HG03095 (cell line): ENCODE measurements around the gene MYO3A.
"Not testable (repeated sequence)": the region's sequence is repeated elsewhere in the genome, so short reads cannot be mapped to it uniquely, and the experiment has no call there.

Experiments used
- ATAC-seq: cut with Tn5 transposase; IDR thresholded peaks from one replicate; pipeline ENCODE4 v1.9.1; 2021; ENCODE audit warnings: moderate library complexity; ENCODE audit not compliant: unreplicated experiment

The MYO3A gene

DNA sequence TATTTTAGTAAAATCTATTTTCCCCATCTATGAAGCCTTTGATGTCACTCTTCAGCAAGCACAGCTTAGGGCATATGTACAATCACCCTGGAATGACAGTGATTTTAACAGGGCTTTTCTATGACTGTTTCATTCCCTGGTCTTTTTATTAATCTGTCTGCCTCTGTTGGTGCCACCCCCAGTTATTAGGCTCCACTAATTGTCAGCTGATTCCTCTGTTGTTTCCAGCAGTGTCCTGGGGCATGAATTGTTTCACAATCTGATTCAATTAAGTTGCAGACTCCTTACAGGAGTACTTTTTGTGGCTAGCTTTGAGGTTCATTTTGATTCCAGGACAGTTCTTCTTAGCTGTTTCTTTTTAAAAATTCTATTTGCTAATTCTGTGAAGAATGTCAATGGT lies 38.6 kb downstream of the MYO3A start:
- ATAC-seq: no peak

DNA sequence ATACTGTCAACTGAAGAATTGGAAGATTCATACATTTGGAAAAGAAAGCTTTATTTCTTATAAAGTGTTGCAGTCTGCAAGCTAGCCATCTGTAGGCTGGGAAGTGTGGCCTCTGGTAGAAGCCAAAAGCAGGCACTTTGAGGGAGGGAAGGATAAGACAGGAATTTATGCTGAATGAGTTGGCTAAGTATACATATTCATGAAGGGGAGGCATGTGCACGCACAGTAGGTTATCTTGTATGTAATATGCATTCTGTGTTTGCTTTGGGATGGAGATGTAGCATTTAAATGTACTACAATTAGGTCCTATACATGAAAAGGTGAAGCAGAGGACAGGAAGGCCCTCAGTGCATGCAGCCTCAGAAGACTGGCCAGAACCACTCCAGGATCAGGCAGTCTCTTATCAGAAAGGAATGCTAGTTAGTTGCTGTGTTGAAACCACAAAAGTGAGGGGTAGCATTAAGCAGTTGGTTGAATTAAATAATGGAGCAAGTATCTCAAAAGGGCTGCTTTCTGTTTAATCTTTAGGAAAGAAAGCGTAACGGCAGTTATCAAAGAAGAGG lies 40.9 kb downstream of the MYO3A start:
- no peak for ATAC-seq

DNA sequence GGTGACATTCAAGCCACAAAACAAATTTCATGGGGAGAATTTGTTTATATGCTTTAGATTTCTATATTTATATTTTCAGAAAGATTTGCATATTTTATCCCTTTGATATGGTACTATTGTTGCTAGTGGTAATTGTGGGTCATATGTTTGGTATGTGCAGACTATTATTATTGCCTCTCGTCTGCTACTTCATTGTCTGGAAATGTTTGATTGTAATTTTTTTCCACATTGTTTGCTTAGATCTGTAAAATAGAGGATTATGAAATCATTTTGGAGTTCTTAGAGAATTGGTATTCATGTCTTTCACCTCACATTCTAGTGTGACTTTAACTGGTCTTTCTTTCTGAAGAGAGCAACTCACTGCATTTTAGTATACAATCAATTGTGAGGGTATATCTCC lies 44.7 kb downstream of the MYO3A start:
- no peak for ATAC-seq

DNA sequence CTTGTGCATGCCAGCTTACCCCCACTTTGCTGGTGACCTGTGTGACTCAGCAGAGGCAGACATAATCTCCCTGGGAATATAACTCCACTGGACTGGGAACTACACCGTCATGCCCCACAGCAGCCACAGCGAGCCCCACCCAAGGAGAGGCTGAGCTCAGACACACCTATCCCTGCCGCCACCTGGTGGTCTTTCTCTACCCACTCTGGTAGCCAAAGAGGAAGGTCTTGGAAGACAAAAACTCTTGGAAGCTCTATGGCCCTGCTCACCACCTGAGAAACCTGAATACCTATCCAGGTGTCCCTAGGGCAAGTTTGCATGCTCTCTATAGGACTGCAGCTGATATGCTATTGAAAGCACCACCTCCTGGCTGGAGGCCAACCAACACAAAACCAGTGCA lies 48.1 kb downstream of the MYO3A start:
- no peak for ATAC-seq

DNA sequence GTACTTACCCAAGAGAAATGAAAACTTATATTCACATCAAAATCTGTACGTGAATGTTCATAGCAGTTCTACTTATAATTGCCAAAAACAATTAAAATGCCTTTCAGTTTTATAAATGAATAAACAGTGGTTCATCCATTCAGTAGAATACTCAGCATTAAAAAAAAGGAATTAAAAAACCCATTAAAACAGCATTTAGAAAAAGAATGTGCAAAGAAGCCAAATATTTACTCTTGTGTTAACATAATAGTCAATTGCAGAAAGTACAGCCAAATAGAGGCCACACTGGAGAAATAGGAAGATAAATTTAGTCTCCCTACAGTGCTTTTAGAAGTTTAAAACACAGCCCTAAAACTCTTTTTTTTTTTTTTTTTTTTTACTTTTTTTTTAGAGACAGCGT lies 54.6 kb downstream of the MYO3A start:
- ATAC-seq: no peak

DNA sequence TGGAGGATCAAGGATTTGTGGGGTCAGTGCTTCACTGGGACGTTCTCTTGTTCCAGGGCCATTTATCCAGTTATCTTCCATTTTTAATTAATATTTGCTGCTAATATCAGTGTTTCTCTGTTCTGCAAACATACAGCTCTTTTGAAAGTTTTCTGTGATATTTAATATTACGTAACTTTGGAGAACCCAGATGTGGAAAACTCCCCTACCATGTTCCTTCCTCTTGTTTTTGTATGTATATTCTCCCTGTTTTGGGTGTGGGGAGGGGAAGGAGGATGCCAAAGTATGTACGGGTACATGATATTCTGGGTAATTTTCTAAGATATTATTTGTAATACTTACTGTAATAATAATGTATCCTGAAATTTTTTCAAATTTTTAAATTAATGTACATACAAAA lies 55.9 kb downstream of the MYO3A start:
- no peak for ATAC-seq

DNA sequence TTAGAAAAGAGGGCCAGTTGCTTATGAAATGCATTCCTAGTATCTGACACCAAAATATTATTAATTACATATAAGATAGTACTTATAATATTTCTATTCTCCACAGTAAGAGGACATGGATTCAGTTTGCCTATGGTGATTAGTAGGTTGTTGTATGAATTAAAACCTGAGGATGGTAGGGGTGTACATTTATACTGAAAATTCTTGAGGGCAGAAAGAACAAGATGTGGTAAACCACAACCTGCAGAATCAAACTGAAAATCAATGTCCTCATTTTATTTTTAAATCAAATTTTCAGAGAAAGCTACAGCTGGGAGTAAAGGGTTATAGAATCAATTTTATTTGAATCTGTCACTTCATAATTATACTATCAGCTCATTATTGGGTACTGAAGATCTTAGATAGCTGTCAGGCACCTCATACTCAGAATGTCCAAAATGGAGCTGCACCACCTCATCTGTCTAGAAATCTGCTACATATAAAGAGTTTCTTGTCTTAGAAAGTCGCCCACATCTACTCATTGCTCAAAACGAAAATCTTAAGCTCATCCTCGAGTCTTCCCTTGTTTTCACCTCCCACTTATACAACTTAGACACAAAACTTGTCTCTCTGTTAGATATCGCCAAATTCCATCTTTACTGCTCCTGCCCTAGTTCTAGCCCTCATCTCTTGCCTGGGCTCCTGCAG lies 65.4 kb downstream of the MYO3A start:
- no peak for ATAC-seq

DNA sequence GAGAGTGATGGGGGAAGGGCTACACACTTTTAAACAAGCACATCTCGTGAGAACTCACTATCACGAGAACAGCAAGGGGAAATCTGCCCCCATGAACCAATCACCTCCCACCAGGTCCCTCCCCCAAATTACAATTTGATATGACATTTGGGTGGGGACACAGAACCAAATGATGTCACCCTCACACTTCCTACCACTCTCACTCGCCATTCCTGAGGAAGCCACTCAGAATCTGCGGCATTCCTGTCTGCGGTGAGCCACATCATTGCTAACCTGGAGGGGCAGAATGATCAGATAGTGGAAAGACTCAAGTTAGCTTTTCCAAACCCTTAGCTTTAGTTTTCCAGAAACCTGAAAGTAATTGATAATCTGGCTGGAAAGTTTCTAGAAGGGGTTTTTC lies 66.9 kb downstream of the MYO3A start:
- no peak for ATAC-seq

DNA sequence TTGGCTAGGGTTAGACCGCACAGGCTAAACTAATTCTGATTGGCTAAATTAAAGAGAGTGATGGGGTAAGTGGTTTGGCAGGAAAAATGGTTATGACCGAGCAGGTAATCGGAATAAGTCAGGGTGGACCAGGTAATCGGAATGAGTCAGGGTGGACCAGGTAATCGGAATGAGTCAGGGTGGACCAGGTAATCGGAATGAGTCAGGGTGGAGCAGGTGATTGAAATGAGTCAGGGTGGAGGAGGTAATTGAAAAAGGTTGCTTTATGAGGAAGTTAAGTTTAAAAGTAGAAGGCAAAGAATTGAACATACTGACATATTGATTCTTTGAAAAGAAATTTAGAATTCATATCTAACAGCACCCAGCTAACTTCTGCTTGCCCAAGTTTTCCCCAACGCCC lies 68.4 kb downstream of the MYO3A start:
- not testable (repeated sequence) for ATAC-seq

DNA sequence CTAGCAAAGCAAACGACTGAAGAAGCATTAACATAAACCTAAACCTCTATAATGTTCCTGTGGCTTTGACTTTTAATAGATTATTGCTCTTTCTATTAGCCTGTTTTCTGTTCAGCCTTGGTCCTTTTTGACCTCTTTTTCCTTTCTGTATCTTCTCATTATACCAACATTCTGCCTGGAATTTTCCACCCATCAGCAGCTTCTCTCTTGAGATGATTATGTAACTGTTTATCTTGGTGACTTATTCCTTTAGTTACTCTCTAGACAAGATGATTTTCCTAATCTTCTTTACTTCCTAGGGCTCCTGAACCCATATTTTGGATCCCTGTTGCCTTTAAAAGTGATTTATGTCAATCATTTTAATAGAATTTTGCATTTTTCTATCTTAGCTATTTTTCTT lies 81.1 kb downstream of the MYO3A start:
- ATAC-seq: no peak

DNA sequence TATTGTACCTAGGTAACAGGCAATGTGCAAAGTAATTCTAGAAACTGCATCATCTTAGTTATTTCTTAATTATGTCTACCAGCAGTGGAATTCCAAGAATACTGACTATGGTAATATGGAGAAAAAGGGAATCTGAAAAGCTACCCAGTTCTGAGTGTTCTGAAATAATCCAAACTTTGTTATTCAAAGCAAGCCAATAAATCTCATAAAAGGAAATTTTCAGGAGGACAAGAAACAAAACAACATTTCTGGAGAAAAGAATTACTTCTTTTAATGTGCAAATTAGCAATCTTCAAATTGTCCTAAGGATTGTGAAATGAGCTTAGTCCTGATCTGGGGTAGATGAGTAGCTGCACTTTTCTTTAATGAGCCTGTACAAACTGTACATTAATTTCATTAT lies 88.8 kb downstream of the MYO3A start:
- no peak for ATAC-seq

DNA sequence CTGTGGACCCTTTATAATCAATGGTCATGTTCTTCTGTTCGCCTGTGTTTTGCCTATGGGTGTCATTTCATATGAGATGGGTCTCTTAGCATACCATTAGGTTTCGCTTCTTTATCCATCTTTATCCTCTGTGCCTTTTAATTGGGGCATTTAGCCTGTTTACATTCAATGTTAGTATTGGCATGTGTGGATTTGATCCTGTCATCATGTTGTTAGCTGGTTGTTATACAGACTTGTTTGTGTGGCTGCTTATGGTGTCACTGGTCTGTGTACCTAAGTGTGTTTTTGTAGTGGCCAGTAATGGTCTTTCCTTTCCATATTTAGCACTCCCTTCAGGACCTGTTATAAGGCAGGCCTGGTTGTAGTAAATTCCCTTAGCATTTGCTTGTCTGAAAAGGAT lies 90.3 kb downstream of the MYO3A start:
- no peak for ATAC-seq

DNA sequence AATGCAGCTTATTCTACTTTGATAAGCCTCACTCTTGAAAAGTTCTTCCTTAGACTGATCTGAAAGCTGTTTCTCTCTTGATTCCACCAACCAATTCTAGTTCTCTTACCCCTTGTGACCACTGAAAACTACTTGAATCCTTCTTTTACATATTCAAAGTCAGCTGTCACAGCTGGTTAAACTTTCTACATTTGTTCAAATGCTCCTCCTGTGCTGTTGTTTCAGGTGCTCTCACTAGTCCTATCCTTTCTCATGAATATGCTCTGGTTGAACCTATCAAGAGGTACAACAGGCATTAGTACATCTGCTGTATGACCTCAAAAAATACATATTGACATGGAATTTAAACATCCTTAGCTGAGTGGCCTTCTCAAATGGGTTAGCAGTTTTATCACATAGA lies 91.5 kb downstream of the MYO3A start:
- ATAC-seq: no peak

DNA sequence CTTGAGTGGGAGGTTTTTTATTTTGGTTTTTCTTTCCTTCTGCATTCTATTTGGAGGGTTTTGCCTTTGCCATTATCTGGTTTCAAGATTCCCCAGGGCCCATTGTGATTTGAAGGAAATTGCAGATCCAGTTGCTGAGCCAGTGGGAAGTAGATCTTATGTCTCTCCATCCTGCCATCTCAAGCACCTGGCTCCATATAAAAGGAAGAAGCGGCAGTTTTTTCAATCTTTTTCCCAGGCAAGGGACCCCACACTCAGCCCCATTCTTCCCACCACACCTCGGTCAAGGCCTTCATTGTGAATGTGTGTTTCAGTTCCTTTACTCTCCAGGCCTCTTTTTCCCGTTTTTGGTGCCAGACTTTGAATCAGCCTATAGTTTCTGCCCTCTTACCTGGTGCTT lies 95.8 kb downstream of the MYO3A start:
- ATAC-seq: no peak

DNA sequence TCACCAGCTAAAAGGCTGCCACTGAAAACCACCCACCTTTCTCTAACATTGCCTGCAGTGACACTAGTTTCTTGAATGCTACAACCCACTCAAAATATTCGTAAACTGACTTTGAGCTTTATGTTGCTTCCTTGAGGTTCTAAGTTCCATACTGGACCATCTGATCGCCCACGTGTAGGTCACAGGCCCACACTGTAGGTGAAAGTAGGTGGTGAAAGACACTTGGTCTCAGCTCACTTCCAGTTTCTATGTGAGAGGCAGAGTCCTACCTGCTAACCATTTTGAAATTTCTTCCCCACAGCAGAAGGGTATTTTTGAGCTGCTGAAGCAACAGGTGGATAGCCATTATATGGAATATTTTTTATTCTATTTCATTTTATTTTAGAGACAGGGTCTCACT lies 97.3 kb downstream of the MYO3A start:
- ATAC-seq: no peak

DNA sequence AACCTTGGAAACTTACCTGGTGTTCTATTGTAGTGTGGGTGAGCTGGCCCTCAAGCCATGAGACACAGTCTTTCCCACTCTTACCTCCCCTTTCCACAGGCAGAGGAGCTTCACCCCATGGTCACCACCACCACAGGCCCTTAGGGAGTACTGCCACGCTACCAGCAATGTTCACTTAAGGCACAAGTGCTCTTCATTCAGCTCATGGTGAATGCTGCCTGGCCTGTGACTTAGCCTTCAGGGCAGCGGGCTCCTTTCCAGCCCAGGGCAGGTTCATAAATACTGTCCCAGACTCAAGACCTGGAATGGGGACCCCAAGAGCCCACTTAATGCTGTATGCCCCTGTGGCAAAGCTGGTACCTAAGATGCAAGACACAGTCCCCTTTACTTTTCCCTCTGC lies 109.4 kb downstream of the MYO3A start:
- ATAC-seq: no peak

DNA sequence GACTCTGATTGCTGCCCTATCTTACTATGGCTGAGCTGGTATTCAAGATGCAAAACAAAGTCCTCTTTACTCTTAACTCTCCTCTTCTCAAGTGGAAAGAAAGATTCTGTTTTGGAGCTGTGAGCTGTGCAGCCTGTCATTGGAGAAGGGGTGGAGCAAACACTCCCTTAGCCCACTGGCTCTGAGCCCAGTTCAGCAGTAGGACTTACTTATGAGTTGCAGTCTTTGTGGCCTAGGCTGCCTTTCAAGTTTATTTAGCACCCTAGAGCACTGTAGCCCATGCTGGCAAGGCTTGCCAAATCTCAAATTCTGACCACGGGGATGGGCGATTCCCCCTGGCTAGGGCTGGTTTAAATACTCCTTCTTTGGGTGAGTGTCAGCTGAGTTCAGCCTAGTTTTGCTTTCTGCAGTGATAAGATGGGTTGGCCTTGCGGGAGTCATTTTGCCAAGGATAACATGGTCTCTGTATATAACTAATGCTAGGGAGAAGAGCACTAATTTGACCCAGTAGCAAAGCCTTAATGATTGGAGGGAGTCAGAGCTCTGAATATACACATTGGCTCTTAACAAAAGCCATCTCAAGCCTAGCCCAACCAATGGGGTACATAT lies 110.2 kb downstream of the MYO3A start:
- no peak for ATAC-seq

DNA sequence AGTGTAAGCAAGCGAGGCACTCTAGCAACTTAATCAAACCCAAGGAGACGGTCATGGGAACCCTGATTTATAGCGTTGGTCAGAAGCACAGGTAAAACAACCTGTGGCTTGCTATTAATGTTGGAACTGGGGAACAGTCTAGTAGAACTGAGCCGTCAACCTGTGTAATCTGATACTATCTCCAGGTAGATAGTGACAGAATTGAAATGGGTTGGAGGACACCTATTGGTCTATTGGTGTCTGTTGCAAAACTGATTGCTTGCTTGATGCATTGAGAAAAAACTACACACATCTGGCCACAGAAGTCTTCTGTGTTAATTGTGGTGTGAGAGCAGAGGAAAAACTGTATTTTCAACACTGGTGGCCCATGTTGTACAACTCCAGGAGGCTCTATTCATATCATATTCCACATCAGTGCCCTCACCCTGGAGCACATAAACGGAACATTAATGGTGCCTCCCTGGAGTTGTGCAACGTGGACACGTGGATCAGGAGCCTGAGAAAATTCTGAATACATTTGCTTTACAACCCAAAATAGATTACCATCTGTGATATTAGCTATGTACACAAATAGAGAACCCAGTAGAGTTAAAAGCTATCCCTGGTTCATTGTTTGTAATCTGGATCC lies 112.2 kb downstream of the MYO3A start:
- no peak for ATAC-seq

DNA sequence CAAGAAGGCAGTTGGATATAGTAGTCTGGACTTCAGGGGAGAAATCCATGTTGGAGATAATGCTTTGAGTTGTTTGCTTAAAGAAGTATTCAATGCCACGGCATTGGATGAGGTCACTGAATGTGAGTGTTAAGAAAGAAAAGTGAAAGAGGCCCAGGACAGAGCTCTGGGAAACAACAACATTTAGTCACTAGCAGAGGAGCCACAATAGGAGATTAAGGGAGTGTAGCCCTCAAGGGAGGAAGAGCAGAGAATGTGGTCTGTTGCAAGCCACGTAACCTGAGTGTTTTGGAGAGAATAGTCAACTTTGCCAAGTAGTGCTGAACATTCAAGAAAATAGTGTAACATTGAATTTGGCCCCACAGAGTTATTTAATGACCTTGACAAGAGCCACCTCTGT lies 114.7 kb downstream of the MYO3A start:
- ATAC-seq: no peak

DNA sequence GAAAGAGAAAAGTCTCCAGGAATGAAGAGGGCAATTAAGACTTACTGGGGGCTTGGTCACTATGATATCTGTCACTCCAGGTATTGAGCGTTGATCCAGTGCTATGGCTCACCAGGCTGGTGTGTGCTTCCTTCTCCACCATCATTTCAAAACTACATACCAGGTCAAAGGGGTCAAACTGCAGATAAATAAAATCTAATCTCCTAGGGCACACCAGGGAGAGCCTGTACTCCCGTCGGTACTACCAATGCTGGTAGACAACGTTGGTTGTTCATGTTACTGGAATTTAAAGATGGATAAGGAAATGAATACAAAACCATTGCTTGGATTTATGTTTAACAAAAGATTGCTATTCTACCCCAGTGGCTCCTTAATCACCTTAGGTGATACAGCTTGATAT lies 118.3 kb downstream of the MYO3A start:
- ATAC-seq: no peak

DNA sequence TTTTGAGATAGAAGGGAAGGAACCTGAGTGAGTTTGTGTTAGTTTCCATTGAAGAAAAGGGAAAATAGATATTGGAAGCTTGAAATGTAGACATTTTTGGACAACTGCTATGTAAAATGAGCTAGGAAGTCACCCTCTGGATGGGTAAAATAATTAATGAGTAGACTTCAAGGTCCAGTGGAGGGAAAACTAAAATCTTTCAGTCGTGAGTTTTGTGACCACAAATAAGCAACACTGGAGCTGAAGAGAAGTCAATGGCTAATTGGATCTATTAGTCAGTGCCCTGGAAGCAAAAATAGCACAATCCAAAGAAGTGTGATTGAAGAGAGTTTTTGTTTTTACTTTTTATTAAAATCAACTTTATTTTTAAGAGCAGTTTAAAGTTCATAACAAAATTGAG lies 123.4 kb downstream of the MYO3A start:
- ATAC-seq: no peak

DNA sequence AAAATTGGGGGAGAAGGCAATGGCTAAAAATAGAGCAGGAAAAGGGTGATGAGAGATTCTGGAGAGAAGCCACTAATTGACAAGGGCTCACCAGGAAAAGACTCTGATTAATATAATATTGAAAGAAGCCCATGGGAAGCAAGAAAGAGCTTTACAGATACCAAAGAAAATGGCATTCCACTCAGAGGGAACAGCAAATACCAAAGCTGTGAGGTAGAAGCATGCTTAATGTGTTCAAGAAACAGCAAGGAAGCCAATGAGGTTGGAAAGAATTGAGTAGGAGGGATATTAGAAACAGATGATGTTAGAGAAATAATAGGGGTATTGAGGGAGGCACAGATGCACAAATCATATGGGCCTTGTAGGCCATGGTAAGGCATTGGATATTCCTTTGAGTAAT lies 130.1 kb downstream of the MYO3A start:
- no peak for ATAC-seq
